Esophagus squamous epithelium (tissue), 5 donors: ENCODE measurements around the gene LRR1. TPM values are rescaled to one million over a fixed set of nuclear protein-coding genes. Genes with fewer than 3 reads are reported as not detected.
"Not testable (repeated sequence)": the region's sequence is repeated elsewhere in the genome, so short reads cannot be mapped to it uniquely, and the experiment has no call there.

ENCODE experiments used
- DNase-seq: peaks from one replicate; lab custom pipeline; 2025; lab: John Stamatoyannopoulos, UW
- H3K27ac ChIP-seq, 4 donors: fragments of 200-600 bp; sonication (generic); one replicate each; pipeline ENCODE4 v1.5.1; 2016 to 2019; ENCODE audit warnings: mild to moderate bottlenecking in 1 of 4
- H3K27me3 ChIP-seq, 4 donors: fragments of 200-600 bp; sonication (generic); 1 replicate in 3 of 4; 2 replicates in 1 of 4; pipeline versions ENCODE4 v1.5.1 to v1.6.0; 2017 to 2021; ENCODE audit warnings: antibody characterized with exemption in 1 of 4
- H3K36me3 ChIP-seq, 3 donors: fragments of 200-600 bp; sonication (generic); one replicate each; pipeline ENCODE4 v1.5.1; 2016 to 2019
- H3K4me1 ChIP-seq, 3 donors: fragments of 200-600 bp; sonication (generic); one replicate each; pipeline ENCODE4 v1.5.1; 2017 to 2019
- H3K4me3 ChIP-seq, 4 donors: fragments of 200-600 bp; sonication (generic); 1 replicate in 3 of 4; 2 replicates in 1 of 4; pipeline ENCODE4 v1.5.1; 2016 to 2019; ENCODE audit warnings: mild to moderate bottlenecking in 2 of 4, moderate library complexity in 1 of 4
- H3K9me3 ChIP-seq, 3 donors: fragments of 200-600 bp; sonication (generic); one replicate each; pipeline ENCODE4 v1.5.1; 2016 to 2019
- CTCF ChIP-seq, 6 experiments: fragments of 450-650 bp in 4 of 6; fragments of 200-600 bp in 2 of 6; sonication (generic) in 2 of 6; IDR thresholded peaks; one replicate each; pipeline ENCODE4 v1.5.1; 2016 to 2019; ENCODE audit warnings: antibody characterized with exemption in 6 of 6, mild to moderate bottlenecking in 4 of 6, moderate library complexity in 4 of 6
- POLR2A ChIP-seq, 4 donors: fragments of 450-650 bp; IDR thresholded peaks; one replicate each; pipeline ENCODE4 v1.6.1; 2017; ENCODE audit warnings: antibody characterized with exemption in 4 of 4, mild to moderate bottlenecking in 4 of 4, moderate library complexity in 3 of 4
- WGBS, 2 donors: methylation state at CpG; one replicate each; pipeline ENCODE4 v1.1.5; 2018; 5-methylcytosine and 5-hydroxymethylcytosine counted together
- intact Hi-C: fragments of 100-400 bp; cut with DNase I; formaldehyde crosslinking; loops from one replicate; pipeline ENCODE4 v1.15.0; 2022
- total RNA-seq, 4 donors: library from RNA; depleted of rRNA; stranded (reverse); fragments of >200 nt; gene quantifications; one replicate each; pipeline ENCODE4 v1.1.0, GENCODE V29; 2016
- donor health status: DM: yes; HTN: yes; CAD: no.

The LRR1 gene
- total RNA-seq, 4 donors from 2014 or later: 5.5 to 19.8 (median 12.8) TPM

- intact Hi-C loops: no loop called here
These were observed 19.2 kb downstream of the LRR1 start for GRCh38 chr14:49617852-49618519.

GRCh38 chr14:49619273-49619672, 20.5 kb downstream of the LRR1 start:
- H3K27ac ChIP-seq: peak overlapping the region in 3 of 4 donors; percentile 94 to 97 (median 97)
- H3K27me3 ChIP-seq, DNase-seq, intact Hi-C loops, H3K9me3 ChIP-seq: not testable (repeated sequence)
- peaks cover 3 to 26% (median 7%) of the 10 kb centered on the region in 3 donors for H3K36me3 ChIP-seq
- WGBS, 2 donors: 32 to 57% methylated on average over 19 of the region's 19 CpGs
- H3K4me3 ChIP-seq: peak overlapping the region; percentile 51 to 93 (median 86)
- H3K4me1 ChIP-seq: peaks cover 16 to 58% (median 31%) of the 10 kb centered on the region in 3 donors

More at GRCh38 chr14:49617852-49618519, 19.2 kb downstream of the LRR1 start:
- no peak for DNase-seq
- 83% methylated on average over 6 of the region's 6 CpGs for WGBS, 2 donors
- peaks cover 16 to 45% (median 23%) of the 10 kb centered on the region in 3 donors for H3K4me1 ChIP-seq
- no peaks in the 10 kb centered on the region for H3K27me3 ChIP-seq
- peaks cover 3 to 26% (median 7%) of the 10 kb centered on the region in 3 donors for H3K36me3 ChIP-seq
- H3K9me3 ChIP-seq: no peaks in the 10 kb centered on the region
- no peak overlapping the region for H3K27ac ChIP-seq
- no peak overlapping the region for H3K4me3 ChIP-seq
- TF ChIP-seq CTCF (IDR thresholded peaks at IDR 0.05) (no peak), POLR2A (IDR thresholded peaks at IDR 0.05) (no peak)

GRCh38 chr14:49619730-49620129, 21.0 kb downstream of the LRR1 start:
- Histone ChIP-seq H3K27ac (peak overlapping the region; percentile 92 to 97 (median 96)), H3K9me3 (no peaks in the 10 kb centered on the region), H3K4me3 (peak overlapping the region; percentile 51 to 93 (median 86)), H3K27me3 (no peaks in the 10 kb centered on the region), H3K36me3 (peaks cover 3 to 26% (median 7%) of the 10 kb centered on the region in 3 donors), H3K4me1 (peaks cover 16 to 62% (median 31%) of the 10 kb centered on the region in 3 donors)
- TF ChIP-seq CTCF (IDR thresholded peaks at IDR 0.05) (no peak), POLR2A (IDR thresholded peaks at IDR 0.05) (no peak)
- WGBS, 2 donors: 0 to 1% methylated on average over 11 of the region's 11 CpGs
- DNase-seq: no peak
- intact Hi-C loops: no loop called here

- intact Hi-C loops: no loop called here
- Histone ChIP-seq H3K4me1 (peaks cover 16 to 67% (median 31%) of the 10 kb centered on the region in 3 donors), H3K27ac (peak within 1 kb of the TSS; percentile 92 to 97 (median 96)), H3K36me3 (peaks cover 3 to 29% (median 7%) of the 10 kb centered on the region in 3 donors), H3K9me3 (no peaks in the 10 kb centered on the region), H3K27me3 (no peaks in the 10 kb centered on the region), H3K4me3 (peak within 1 kb of the TSS; percentile 51 to 93 (median 86))
- peak; percentile 62 for DNase-seq
- TF ChIP-seq POLR2A (IDR thresholded peaks at IDR 0.05) (peak in 3 of 4 donors; percentile 77 to 97 (median 92)), CTCF (IDR thresholded peaks at IDR 0.05) (peak in 5 of 6 experiments; percentile 22 to 56 (median 52))
- 0 to 1% methylated on average over 17 to 20 of the region's 85 CpGs for WGBS, 2 donors
These were observed 21.7 kb downstream of the LRR1 start, which contains the start of the genes MGAT2 and RPL36AL for GRCh38 chr14:49620182-49621113. TSS of gene MGAT2 (plus strand) at chr14:49620799. CDS start at chr14:49621269, 470 bp downstream. TSS of gene RPL36AL (minus strand) at chr14:49620626. CDS start at chr14:49619104, 1,522 bp downstream.

GRCh38 chr14:49621114-49621881, 22.6 kb downstream of the LRR1 start:
- H3K4me1 ChIP-seq: peaks cover 16 to 69% (median 31%) of the 10 kb centered on the region in 3 donors
- intact Hi-C loops: no loop called here

More at GRCh38 chr14:49621114-49621881, 22.6 kb downstream of the LRR1 start:
- H3K27ac ChIP-seq: peak overlapping the region; percentile 92 to 97 (median 96)
- TF ChIP-seq CTCF (IDR thresholded peaks at IDR 0.05) (peak in 1 of 6 experiments; percentile 2), POLR2A (IDR thresholded peaks at IDR 0.05) (no peak)
- 4 to 7% methylated on average over 11 to 28 of the region's 65 CpGs for WGBS, 2 donors
- H3K27me3 ChIP-seq: no peaks in the 10 kb centered on the region
- H3K4me3 ChIP-seq: peak overlapping the region; percentile 51 to 93 (median 86)
- peak; percentile 39 for DNase-seq
- no peaks in the 10 kb centered on the region for H3K9me3 ChIP-seq
- peaks cover 3 to 37% (median 7%) of the 10 kb centered on the region in 3 donors for H3K36me3 ChIP-seq
